Large intestine (tissue), 3 donors: ENCODE data around the gene FAM161B. TPM values are rescaled to one million over a fixed set of nuclear protein-coding genes. Genes with fewer than 3 reads are reported as not detected.
"Not testable (repeated sequence)": the region's sequence is repeated elsewhere in the genome, so short reads cannot be mapped to it uniquely, and the experiment has no call there.

Source experiments
- DNase-seq, 2 donors: peaks; one replicate each; pipeline versions ENCODE4 v3.0.0 to v3.0.0-alpha.2; 2013
- H3K27ac ChIP-seq: one replicate; pipeline ENCODE4 v1.5.1; 2013; ENCODE audit warnings: low read length
- H3K27me3 ChIP-seq: 2 replicates; pipeline ENCODE4 v1.6.1; 2013; ENCODE audit warnings: low read length; ENCODE audit not compliant: control insufficient read depth, insufficient read depth
- H3K36me3 ChIP-seq: 2 replicates; pipeline ENCODE4 v1.6.1; 2013; ENCODE audit warnings: low read length; ENCODE audit not compliant: control insufficient read depth, insufficient read depth
- H3K4me1 ChIP-seq: one replicate; pipeline ENCODE4 v1.6.1; 2013; ENCODE audit warnings: low read length; ENCODE audit not compliant: control insufficient read depth, insufficient read depth
- H3K4me3 ChIP-seq: one replicate; pipeline ENCODE4 v1.5.1; 2013; ENCODE audit warnings: low read length
- H3K9me3 ChIP-seq: one replicate; pipeline ENCODE4 v1.6.1; 2013; ENCODE audit warnings: mild to moderate bottlenecking, low read depth, low read length, moderate library complexity; ENCODE audit not compliant: control insufficient read depth
- WGBS: methylation state at CpG from one replicate; pipeline ENCODE4 v1.1.5; 2013; ENCODE audit warnings: low lambda C conversion rate; ENCODE audit not compliant: insufficient coverage; 5-methylcytosine and 5-hydroxymethylcytosine counted together
- polyA plus RNA-seq: library from polyadenylated mRNA; unstranded; fragments of 120-200 nt; gene quantifications from one replicate; pipeline ENCODE4 v1.2.1, GENCODE V29; 2013

Gene FAM161B
- polyA plus RNA-seq, 1 donor, result 4.9 TPM

DNA sequence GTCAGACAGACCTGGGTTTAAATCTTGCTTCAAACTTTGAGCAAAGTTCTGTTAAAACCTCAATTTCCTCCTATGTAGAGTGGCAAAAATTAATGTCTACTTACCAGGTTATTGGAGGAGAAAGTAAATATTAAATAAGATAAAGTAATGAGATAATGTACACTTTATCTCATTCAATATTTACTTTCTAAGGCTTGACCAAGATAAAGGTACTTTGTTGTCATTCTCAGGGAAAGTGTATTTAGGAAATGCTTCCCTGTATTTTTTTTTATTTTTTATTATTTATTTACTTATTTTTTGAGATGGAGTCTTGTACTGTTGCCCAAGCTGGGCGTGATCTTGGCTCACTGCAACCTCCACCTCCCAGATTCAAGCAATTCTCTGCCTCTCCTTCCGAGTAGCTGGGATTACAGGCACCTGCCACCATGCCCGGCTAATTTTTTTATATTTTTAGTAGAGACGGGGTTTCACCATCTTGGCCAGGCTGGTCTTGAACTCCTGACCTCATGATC lies 4.7 kb downstream of the FAM161B start:
- peak; percentile 6 to 14 for DNase-seq

DNA sequence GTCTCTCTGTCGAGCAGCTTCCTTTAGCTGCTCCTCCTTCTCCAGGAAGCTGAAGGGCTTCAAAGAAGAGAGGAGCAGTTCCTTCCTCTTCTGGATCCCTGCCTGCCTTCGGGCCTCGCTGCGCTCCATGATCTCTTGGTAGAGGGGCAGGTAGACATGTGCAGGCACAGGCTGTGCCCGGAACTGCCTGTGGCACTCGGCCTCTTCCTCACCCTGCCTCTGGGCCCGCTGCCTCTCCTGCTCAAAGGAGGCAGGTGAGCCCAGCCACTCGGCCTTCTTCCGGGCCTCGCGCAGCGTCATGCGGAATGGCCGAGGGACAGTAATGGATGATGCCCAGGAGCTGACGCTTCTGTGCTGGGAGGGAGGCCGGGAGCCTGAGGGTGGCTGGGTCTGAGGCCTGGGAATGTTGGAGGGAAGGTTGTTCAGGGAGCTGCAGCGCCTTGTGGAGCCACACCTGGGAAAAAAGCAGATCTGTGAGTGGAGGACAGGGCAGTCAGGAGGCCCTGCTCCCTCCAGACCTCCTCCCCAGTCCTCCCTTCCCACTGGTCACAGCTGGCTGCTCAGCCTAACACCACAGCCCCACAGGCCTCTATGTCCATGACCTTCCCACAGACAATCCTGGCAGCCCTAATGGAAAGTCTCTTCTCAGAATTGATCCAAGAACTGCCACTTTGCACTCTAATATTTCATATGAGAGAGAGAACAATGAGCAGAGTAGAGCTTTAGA lies 5.3 kb downstream of the FAM161B start:
- peaks cover 42% of the 10 kb centered on the region for H3K27me3 ChIP-seq
- DNase-seq, result no peak
- H3K9me3 ChIP-seq, result no peaks in the 10 kb centered on the region
- H3K4me3 ChIP-seq, result no peak overlapping the region
- no peak overlapping the region for H3K27ac ChIP-seq
- H3K36me3 ChIP-seq, result peaks cover 27% of the 10 kb centered on the region
- no CpG with 5 or more reads among the region's 17 CpGs for WGBS
- H3K4me1 ChIP-seq, result peaks cover 3% of the 10 kb centered on the region

More for the DNA sequence above, 4.7 kb downstream of the FAM161B start:
- no peaks in the 10 kb centered on the region for H3K9me3 ChIP-seq
- peaks cover 36% of the 10 kb centered on the region for H3K27me3 ChIP-seq
- no CpG with 5 or more reads among the region's 4 CpGs for WGBS
- no peak overlapping the region for H3K27ac ChIP-seq
- H3K4me1 ChIP-seq, result peaks cover 3% of the 10 kb centered on the region
- H3K36me3 ChIP-seq, result peaks cover 21% of the 10 kb centered on the region
- no peak overlapping the region for H3K4me3 ChIP-seq

DNA sequence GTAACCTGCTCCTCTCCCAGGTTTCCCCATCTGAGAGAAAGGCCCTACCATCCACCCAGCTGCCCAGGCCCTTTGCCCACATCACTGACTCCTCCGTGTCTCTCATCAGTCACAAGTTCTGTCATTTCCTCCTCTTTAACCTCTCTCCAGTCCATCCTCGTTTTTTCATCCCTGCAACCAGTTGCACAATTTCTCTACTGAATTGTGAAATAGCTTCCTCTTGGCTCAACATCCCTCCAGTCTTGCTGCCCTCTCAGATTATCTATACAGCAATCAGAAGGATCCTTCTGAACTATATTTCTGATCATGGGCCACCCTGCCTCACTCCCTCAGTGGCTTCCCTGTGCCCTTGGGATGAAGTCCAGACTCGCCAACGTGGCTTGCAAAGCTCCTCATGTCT lies 6.8 kb downstream of the FAM161B start:
- Histone ChIP-seq H3K36me3 (peaks cover 27% of the 10 kb centered on the region), H3K27ac (no peak overlapping the region), H3K4me1 (peaks cover 3% of the 10 kb centered on the region), H3K4me3 (no peak overlapping the region), H3K27me3 (peaks cover 41% of the 10 kb centered on the region), H3K9me3 (no peaks in the 10 kb centered on the region)
- peak; percentile 52 to 72 for DNase-seq
- 36% methylated on average over 2 of the region's 4 CpGs for WGBS

DNA sequence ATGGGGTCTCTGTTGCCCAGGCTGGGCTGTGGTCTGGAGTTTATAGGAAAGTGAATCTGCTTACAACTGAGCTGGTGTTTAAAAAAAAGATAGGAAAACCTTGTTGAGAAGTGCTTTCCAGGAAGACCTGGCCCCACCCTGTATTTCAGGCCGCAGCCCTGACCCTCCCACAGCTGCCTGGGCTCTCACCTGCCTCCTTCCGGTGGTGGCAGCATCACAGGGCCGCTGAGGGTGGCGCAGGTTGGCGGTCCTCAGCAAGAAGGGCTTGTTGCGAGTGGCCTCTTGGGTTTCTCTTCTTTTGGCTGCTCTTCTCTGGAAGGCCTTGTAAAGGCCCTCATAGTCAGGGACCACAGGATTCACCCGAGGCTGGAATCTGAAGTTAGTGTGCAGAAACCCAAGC lies 7.7 kb downstream of the FAM161B start:
- H3K27ac ChIP-seq, result no peak overlapping the region

DNA sequence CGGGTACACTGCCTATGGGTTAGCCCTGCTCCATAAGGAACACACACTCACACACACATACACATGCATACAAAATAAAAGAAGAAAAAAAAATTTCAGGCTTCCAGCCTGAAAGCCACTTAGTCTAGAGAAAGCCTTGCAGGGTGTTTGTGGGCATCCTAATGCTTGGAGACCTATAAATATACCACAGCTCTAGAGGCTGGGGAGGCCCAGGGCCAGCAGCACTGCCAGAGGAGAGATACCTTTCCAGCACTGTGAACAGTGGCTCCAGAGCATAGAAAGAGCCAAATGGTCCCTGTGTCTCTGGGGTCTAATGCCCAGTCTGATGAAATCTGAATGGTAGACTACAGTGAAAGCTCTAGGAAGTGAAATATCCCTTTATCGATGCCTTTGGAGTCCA lies 12.9 kb downstream of the FAM161B start:
- Histone ChIP-seq H3K4me1 (no peaks in the 10 kb centered on the region), H3K27me3 (peaks cover 20% of the 10 kb centered on the region), H3K27ac (no peak overlapping the region), H3K36me3 (peaks cover 44% of the 10 kb centered on the region), H3K9me3 (no peaks in the 10 kb centered on the region), H3K4me3 (no peak overlapping the region)
- no peak for DNase-seq
- WGBS, result 100% methylated on average over 1 of the region's 2 CpGs

More for the DNA sequence above, 7.7 kb downstream of the FAM161B start:
- no peak for DNase-seq
- WGBS, result no CpG with 5 or more reads among the region's 7 CpGs
- no peak overlapping the region for H3K4me3 ChIP-seq
- H3K27me3 ChIP-seq, result peaks cover 35% of the 10 kb centered on the region
- H3K36me3 ChIP-seq, result peaks cover 31% of the 10 kb centered on the region
- H3K9me3 ChIP-seq, result no peaks in the 10 kb centered on the region
- peaks cover 3% of the 10 kb centered on the region for H3K4me1 ChIP-seq

DNA sequence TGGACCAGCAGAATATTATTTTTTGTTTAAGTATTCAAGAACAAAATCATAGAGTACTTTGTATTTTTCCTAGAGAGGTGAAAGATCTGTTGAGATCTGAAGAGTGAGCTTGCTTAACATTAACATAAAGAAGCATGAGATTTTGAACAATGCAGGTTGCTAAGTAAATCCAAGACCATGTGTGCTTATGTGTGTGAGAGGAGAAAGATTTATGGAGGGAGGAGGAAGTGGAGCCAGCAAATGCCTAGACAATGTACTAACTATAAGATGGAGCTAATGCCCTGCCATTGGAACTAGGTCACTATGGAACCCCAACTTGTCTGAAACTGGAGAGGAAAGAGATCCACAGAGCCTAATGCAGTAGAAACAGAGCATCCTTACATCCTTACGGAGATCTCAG lies 13.3 kb downstream of the FAM161B start:
- no peaks in the 10 kb centered on the region for H3K4me1 ChIP-seq
- H3K4me3 ChIP-seq, result no peak overlapping the region
- H3K27me3 ChIP-seq, result peaks cover 19% of the 10 kb centered on the region
- no peak for DNase-seq
- H3K36me3 ChIP-seq, result peaks cover 47% of the 10 kb centered on the region
- WGBS, result no CpG with 5 or more reads among the region's 1 CpG
- H3K9me3 ChIP-seq, result no peaks in the 10 kb centered on the region
- no peak overlapping the region for H3K27ac ChIP-seq

DNA sequence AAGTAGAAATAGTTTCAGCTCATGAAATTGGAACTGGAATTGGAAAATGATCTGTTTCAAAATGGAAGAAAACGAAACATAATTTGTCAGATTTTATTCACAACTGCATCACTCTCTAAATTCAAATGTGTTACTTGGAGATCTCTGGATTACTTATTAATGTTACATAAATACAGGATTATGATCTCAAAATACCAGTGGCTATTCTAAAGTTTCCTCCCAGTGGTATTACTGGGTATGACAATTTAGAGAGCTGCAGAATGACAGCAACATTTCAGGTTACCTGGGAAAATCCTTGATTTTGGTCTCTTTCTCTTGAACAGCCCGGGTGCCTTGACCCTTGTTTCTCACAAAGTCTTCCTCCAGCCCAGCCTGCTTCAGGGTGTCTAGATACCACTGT lies 14.2 kb downstream of the FAM161B start:
- 100% methylated on average over 1 of the region's 2 CpGs for WGBS
- Histone ChIP-seq H3K4me3 (no peak overlapping the region), H3K4me1 (no peaks in the 10 kb centered on the region), H3K36me3 (peaks cover 52% of the 10 kb centered on the region), H3K9me3 (no peaks in the 10 kb centered on the region), H3K27ac (no peak overlapping the region), H3K27me3 (peaks cover 10% of the 10 kb centered on the region)
- DNase-seq, result no peak

DNA sequence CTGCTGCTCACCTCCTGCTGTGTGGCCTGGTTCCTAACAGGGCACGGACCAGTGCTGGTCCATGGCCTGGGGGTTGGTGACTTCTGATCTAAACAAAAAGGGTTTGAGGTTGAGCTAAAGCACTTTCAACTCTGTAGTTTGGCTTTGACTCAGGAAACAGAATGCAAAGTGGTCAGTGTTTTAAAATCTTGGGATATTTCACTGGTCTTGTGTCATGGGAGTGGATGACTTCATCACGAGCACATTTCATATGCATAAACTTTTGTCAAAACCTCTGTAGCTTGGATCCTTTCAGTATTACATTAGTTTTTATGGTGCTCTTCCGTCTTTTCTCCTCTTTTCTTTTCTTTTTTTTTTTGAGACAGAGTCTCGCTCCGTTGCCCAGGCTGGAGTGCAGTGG lies 25.6 kb downstream of the FAM161B start:
- H3K27ac ChIP-seq, result no peak overlapping the region
- no peaks in the 10 kb centered on the region for H3K4me1 ChIP-seq
- H3K27me3 ChIP-seq, result no peaks in the 10 kb centered on the region
- WGBS, result 75% methylated on average over 1 of the region's 5 CpGs
- H3K4me3 ChIP-seq, result no peak overlapping the region
- H3K9me3 ChIP-seq, result no peaks in the 10 kb centered on the region
- H3K36me3 ChIP-seq, result peaks cover 75% of the 10 kb centered on the region
- no peak for DNase-seq

DNA sequence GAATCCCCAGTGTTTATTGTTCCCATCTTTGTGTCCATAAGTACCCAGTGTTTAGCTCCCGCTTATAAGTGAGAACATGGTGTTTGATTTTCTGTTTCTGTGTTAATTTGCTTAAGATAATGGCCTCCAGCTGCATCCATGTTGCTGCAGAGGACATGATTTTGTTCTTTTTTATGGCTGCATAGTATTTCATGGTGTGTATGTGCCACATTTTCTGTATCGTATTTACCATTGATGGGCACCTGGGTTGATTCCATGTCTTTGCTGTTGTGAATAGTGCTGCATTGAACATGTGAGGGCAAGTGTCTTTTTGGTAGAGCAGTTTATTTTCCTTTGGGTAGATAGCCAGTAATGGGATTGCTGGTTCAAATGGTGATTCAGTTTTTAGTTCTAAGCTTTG lies 30.4 kb downstream of the FAM161B start:
- not testable (repeated sequence) for H3K4me1 ChIP-seq, DNase-seq, H3K27me3 ChIP-seq, H3K9me3 ChIP-seq, H3K27ac ChIP-seq, H3K4me3 ChIP-seq
- WGBS, result no CpG with 5 or more reads among the region's 2 CpGs
- peaks cover 51% of the 10 kb centered on the region for H3K36me3 ChIP-seq

DNA sequence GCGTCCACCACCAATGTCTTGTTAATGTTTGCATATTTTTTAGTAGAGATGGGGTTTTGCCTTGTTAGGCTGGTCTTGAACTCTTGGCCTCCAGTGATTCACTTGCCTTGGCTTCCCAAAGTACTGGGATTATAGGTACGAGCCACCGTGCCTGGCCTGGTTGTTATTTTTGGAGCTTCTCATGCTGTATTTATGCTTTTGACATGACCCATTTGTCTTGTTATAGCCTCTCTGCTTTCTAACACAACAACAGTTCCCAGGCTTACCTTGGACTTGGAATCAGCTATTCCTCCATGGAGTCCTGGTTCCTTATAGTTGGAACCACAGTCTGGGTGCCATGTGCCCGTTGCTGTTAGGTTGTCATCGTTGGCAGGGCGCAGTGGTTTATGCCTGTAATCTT lies 33.6 kb downstream of the FAM161B start:
- Histone ChIP-seq H3K27ac (no peak overlapping the region), H3K4me3 (no peak overlapping the region), H3K4me1 (no peaks in the 10 kb centered on the region), H3K36me3 (peaks cover 44% of the 10 kb centered on the region), H3K27me3 (no peaks in the 10 kb centered on the region), H3K9me3 (no peaks in the 10 kb centered on the region)
- DNase-seq, result no peak
- WGBS, result no CpG with 5 or more reads among the region's 6 CpGs

DNA sequence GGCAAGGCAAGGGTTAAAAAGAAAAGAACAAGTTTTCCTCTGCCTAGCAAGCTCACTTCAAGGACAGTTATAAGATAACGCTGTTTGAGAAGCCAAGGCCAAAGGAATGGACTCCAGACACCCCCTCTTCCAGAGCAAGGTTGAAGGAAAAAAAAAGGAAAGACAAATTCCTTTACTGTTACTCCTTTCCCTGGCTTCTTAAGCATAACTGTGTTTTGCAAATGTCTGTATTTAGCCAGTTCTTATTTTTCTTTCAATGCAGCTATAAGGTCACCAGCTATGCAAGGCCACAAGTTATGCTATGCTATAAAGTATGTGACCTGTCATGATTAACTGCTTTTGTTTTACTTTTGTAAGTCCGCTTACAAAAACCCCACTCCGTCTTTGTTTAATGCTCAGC lies 36.6 kb downstream of the FAM161B start:
- WGBS, result no CpG with 5 or more reads among the region's 3 CpGs
- H3K36me3 ChIP-seq, result peaks cover 47% of the 10 kb centered on the region
- H3K27ac ChIP-seq, result no peak overlapping the region
- no peaks in the 10 kb centered on the region for H3K4me1 ChIP-seq
- H3K4me3 ChIP-seq, result no peak overlapping the region
- H3K9me3 ChIP-seq, result no peaks in the 10 kb centered on the region
- H3K27me3 ChIP-seq, result no peaks in the 10 kb centered on the region
- DNase-seq, result no peak
